SIG-M5 treated with dmso at 0.1 percent for 504 hours (cell line): Measurements from ENCODE around the gene RXRA.

Experiments used
- DNase-seq: peaks from one replicate; lab custom pipeline; 2025; ENCODE audit not compliant: unreplicated experiment; lab: John Stamatoyannopoulos, UW

The RXRA gene

DNA sequence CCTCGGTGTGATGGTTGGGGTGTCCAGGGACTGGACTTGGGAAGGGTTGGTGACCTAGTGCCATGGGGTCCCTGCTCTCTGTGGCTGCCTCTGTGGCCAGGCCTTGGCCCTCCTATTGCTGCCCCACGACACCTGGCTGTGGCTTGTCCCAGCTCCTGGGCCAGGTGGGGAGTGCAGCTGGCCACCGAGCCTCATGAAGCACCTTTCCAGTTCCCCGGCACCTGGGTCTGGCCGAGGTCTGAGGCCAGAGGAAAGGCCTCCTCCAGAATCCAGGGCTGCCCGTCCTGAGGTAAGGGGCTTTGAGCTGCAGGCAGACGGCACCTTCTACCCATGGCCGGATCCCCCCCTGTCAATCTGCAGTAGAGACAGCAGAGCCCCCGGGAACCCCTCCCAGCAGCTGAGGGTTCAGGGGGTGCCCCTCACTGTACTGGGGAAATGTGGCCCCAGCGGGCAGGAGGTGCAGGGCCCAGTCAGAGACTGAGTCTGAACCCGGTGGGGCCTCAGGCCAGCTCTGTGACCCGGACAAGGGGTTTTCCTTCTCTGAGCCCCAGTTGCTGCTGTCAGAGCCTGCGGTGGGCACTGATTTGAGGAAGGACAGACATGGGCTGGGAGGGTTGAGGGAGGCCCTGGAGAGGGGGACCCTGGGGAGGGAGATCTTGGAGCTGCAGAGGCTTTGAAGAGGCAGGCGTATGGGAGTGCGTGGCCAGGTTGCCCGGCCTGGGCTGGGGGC lies 54.5 kb downstream of the RXRA start:
- no peak for DNase-seq

DNA sequence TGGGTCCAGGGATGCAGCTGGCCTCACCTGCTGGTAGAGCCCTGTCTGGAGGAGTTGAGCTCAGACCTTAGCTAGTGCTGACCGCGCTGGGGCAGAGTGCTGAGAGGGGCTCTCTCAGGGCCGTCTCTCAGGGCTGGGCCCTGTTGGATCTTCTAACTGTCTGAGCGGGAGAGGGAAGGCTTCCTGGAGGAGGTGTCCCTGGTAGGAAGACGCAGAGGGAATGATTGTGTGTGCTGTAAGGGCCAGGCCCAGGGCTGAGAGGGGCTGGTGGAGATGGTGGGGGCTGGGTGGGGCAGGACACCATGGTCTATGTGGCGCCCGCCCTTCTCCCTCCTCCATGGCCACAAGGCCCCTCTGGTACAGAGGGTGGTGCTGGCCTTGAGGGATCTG lies 55.0 kb downstream of the RXRA start:
- DNase-seq: no peak

DNA sequence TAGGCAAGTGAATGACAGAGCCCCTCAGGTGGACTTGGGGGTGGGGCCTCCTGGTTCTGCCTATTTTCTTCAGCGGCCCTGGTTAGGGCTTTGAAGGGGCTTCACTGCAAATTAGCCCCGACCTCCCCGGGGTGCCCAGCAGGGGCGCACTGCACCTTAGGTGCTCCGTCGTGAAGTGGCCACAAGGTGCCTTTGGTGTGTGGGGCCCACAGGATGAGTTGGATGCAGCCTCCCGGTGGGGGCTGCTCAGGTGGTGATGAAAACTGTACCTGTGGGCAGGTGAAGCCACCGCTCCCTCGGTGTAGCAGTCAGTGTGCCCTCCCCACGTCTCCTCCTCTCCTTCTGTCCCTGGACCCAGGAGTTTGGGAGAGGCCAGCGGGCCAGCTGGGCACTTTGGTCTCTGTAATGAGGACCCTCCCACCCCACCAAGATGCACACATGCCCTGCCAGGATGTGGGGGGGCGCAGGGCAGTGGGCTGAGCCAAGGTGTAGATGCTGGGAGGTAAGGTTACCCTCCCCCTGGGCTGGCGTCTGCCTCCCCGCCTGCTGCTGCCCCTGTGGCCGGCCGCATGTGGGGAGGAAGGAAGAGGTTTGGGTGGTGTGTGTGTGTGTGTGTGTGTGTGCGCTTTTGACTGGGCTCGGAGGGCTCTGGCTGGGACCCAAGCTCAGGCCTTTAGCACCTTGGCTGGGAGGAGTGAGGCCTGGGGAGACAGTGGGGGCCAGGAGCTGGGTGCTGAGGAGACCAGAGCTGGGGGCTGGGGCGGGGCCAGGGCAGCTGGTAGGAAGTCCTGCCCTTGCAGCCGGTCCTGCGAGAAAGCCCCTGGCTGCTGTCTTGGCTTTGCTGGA lies 55.6 kb downstream of the RXRA start:
- no peak for DNase-seq

DNA sequence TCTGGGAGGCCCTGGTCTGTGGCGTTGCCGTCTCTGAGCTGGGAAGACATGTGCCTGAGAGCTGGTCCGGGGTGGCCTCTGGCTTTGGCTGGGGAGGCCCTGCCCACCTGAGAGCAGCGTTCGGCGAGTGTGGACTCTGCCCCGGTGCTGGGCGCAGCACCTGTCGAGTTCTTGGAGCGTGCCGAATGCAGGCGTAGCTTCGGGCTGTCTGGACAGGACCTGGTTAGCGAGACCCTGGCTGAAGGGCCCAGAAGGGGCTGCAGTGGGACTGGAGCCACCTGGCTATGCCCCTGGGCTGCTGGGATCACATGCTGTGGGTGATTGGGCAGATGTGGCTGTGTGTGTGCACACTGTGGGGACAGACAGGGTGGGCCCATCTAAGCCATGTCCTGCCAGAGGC lies 56.5 kb downstream of the RXRA start:
- DNase-seq: no peak

DNA sequence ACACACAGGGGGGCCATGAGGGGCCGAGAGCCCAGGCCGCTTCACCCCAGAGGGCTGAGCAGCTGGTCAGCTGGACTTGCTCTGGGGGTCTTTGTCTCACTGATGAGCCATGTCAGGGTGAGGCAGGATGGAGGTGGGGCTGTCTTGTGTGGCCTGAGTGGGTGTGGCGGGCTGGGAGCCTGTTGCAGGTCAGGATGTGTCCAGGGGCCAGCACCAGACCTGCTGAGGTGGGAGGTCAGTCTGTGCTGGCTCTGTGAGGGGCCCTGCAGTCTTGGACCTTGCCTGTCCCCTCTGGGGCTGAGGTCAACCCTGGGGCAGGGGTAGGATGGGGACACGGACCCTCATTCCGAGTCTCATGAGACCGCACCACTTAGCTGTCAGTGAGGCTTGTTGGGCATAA lies 56.9 kb downstream of the RXRA start:
- no peak for DNase-seq

DNA sequence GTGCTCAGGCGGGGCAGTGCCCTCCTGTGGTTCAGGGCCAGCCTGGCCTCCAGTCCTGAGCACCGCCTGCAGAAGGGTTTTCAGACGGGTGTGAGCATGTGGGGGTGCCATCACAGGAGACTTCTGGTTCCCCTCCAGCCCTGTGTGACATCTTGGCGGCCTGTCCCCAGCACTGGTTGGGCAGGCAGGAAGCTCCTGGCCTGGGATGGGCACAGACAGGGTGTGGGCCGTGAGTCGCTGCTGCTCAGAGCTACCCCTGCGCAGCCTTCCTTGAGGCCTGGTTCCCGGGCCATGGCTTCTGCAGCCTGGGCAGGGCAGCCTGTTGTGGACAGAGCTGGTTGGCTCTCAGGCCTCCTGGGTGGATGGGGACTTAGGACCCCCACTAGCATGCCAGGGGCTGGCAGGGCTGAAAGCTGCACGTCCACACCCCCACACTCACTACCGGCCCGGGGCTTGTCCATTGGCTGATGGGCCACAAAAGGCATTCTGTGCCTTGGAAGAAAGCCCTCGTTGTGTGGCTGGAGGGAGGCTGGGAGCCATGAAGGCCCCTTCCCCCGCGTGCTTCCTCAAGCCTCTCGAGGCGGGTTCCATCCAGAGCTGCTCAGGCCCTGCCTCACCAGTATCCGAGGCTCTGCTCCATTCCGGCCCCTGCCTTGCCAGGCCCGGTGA lies 58.7 kb downstream of the RXRA start:
- no peak for DNase-seq

DNA sequence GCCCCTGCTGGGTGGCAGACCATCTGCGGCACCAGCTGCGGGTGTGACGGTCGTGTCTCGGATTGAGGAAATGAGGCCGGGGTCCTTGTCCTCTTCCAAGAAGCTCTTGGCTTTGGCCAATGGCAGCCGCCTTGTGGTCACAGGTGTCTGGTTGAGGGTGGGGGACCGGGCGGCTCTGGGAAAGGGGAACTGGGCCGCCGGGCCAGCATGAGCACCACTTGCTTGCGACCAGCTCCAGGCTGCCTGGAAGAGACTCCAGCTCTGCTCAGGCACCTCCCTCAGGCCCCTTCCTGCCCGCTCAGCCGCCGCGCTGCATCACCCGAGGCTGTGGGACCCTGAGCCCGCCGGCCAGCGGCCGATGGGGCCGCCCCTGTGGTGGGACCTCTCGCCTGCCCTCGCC lies 59.7 kb downstream of the RXRA start:
- no peak for DNase-seq

DNA sequence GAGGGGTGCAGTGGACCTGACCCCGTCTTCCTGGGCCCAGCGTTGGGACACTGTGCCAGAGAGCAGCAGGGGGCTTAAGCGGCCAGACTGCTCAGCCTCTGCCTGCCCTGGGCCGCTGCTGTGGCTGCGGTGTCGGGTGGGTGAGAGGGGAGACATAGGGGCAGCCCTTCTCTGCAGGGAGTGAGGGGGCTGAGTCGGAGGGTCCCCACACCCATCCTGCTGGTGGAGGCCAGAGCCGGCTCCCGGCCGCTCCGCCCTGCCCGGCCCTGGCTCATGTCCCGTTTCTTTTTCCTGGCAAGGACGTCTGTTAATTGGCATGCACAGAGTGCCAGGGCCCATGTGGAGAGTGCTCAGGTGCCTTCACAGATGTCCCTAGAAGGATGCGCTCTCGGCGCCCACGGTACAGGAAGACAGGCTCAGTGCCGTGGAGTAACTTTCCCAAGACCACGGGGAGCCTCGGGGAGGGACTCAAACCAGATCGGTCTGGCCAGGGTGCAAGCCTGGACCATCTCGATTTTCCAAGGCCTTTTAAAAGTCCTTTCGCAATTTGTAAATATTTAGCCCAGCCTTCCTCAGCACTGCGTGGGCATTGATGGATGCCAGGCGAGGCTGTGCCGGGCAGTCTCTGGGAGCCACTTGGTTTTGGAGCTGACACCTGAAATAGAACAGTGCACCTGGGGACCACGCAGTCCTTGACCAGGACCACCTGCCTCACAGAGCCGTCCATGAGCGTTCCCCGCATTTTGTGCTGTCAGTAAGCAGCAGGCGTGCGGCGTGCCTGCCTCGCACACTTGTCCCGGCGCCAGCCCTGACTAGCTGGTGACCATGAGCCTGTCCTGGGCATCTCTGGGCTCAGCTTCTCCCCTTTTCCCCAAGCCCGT lies 60.9 kb downstream of the RXRA start:
- no peak for DNase-seq

DNA sequence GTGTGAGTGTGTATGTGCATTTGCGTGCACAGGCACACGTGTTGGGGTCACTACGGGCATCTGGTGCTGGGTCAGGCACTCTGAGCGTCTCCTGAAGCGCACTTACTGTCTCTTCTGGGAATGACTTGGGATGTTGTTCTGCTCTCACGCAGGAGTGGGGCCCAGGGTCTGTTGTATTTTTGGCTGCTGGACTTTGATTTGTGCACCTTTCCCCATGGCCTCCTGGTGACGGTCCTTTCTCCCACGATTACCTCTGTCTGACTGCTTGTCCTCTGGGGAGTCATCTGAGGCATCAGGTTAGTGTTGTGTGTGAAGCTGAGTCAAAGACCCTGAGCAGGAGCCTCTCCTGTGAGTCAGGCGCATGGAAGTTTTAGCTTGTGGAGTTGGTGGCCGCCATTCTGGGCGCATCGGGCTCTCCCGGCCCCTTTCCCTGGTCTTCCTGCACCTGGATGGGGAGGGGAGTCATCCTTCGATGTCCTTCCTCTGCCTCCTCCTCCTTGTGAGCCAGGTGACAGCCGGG lies 62.1 kb downstream of the RXRA start:
- DNase-seq: no peak

DNA sequence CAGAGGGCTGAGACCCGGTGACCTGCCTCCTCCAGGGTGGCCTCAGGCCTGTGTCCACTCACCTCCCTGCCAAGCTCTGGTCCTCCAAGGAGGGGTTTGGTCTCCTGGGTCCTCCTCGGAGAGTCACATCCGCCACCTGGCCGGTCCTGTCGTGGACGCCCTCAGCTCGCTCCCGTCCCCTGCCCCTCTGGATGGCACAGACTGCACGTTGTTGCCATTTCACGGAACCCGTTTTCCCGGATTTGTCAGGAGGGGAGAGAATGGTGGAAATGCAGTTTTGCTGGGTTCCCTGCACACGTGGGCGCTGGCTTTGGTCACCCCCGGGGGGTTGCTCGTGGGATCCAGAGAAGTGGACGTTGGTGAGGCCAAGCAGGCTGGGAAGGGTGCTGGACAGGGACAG lies 62.7 kb downstream of the RXRA start:
- DNase-seq: no peak

DNA sequence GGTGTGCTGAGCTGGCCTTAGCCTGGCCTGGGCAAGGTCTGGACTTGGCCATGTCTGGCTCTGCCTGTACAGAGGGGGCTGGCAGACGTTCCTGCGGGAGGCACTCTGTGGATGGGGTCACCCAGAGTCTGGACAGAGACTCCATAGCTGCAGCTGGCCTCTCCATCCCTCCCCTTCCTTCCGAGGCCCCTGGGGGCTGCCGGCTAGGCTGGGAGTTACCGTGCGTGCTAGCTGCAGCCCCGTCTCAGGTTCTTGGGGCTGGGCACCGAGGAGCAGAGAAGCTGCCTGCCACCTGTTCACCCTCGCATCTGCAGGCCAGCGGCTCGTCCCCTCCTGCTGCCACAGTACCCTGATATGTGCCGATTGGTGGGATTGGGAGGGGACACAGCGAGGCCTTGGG lies 63.4 kb downstream of the RXRA start:
- DNase-seq: no peak

DNA sequence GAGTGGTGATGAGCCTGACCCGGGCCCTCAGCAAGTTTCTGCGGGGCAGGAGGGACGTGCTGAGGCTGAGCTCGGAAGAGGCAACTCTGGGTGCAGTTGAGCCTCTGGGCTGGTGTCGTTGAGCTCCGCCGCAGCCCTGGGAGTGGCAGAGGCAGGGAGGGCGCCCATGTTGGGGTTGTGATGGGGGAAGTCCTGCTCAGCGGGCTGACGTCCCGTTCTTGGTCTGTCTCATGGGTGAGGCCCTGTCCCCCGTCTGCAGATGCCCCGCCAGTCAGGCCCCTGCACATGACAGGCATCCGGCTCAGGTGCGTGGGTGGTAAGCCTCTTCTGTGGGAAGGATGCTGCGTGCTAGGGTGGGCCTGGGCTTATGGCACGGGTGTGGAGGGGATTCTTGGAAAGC lies 64.3 kb downstream of the RXRA start:
- no peak for DNase-seq

DNA sequence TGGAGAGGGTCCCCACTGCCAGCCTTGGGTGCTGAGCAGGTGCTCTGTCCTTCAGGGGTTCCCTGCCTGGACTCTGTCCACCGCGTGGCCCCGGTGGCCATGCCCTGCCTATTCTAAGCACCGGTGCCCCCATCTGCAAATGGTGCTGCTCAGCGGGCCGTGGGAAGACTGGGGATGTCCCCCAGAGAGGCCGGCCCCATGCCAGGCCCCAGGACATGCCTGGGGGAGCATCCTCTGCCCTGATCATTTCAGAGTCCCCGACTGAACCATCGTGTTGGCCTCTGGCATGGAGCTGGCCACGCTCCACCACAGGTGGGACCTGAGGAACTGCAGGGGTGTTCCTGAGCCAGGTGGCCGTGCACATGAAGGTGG lies 64.7 kb downstream of the RXRA start:
- no peak for DNase-seq

DNA sequence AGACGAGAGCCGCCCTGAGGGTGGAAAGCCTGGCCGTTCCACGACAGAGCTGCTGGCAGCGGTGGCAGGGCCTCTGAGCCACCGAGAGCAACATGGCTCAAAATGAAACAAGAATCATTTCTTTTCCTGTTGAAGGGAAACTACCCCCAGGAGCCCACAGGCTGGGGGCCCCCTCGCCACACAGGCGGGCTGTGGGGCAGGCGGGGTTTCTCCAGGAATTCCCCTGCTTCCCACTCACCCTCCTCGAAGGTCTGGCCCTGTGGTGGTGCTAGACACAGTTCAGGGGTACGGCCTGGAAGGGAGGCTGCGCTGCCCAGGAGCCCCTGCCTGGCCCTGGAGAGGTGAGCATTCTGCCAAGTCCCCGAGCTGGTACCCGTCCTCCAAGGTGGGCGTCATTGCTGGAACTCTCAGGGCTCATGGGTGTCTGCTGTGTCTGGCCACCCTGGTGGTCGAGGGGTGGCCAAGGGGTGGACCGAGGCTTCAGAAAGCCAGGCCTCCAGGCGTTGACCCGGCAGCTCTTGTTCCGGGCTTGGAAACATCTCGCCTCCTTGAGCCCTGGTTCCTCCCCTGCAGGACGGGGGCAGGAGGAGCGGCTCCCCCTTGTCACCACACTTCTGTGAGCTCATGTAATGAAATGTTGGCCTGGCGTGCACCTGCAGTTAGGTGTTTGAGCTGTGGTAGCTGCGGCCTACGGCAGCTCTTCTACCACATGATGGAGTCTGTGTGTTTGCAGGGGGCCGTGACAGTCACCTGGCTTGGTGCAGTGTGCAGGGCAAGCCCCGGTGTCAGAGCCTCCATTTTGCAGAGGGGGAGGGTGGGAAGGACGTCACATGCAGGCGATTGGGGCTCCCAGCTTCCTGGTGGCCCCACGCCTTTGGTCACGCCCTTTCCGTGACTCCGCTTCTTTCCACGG lies 65.3 kb downstream of the RXRA start:
- DNase-seq: no peak

DNA sequence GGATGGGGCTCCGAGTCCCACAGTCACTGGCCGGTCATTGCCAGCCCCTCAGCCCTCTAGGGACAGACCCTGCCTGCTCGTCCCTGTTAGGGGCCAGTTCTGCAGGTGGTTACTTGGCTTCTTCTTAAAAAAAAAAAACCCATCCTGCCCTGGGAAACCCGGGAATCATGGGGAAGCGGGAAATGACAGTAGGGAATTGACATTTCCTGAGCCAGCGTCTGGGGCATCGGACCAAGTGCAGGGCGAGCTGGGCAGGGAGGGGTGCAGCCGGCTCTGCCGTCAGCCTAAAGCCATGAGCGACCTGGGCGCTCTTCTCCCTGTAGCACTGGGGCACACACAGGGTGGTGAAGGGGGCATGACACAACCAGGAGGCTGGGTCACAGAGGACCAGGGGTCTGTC lies 66.6 kb downstream of the RXRA start:
- no peak for DNase-seq

DNA sequence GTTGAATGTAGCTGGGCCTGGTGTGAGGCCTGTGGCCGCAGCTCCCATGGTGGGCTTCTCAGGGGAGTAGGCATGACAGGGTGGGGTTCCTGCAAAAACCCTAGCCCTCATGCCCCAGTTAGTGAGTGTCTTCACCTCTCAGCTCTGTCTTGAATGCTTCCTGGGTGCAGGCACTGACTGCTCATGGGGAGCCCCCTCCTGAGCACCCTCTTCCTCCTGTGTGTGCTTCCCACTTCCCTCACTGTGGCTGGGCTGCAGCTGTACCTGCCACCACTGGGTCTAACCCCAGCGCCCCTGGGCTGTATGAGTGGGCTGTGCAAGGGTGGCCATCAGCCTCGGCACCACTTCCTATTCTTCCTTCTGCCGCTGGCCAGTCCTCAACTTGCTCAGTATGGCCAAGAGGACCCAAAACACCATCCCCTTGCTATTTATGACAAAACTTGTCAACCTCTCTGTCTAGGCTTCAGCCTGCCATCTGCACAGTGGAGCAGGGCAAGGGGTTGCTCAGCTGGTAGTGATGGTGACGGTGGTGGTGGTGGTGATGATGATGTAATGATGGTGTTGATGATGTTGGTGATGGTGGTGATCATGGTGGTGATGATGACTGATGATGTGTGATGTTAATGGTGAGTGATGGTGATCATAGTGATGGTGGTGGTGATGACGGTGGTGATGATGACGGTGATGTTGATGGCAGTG lies 67.5 kb downstream of the RXRA start:
- no peak for DNase-seq

DNA sequence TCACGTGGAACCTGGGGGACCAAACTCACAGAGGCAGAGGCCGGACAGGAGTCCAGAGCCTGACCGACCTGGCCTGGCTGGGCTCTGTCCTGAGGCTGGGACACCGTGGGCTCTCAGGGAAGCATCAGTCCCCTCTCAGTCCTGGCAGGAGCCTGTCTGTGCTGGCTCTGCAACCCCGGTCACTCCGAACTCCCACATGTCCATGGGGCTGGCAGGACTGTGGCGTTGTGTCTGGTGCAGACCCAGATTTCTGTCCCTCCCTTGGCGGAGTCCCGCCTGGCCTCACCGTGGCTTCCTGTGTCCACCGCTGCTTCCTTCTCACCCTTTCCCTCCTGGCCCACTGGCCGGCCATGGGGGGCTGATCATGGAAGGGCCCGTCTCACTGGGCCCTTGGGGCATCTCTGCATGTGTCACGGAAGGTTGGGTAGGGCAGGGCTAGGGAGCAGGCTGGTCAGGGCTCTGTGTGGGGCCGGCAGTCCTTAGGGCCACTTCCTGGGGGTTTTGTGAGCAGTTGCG lies 68.8 kb downstream of the RXRA start:
- DNase-seq: no peak

DNA sequence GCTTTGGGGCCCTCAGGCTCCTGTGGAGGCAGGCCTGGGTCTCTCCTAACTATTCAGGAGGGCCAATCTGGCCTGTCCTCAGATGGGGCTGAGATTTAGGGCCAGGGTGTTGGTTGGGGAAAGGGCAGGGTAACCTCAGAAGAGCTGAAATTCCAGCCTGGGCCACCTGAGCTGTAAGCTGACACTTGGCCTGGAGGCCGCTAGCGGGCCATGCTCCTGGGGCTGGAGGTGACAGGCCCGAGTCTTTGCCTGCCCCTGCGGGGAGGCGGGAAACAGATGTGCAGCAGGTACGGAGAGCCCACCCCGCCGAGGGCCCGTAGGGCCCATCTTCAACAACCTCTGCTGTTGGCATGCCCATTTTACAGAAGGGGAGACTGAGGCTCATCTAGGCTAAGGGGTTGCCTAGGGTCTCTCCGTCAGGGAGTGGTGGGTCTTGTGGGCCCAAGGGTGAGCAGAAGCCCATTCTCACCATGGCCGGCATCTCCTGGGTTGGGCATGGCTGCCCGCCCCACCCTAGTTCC lies 69.5 kb downstream of the RXRA start:
- DNase-seq: no peak

DNA sequence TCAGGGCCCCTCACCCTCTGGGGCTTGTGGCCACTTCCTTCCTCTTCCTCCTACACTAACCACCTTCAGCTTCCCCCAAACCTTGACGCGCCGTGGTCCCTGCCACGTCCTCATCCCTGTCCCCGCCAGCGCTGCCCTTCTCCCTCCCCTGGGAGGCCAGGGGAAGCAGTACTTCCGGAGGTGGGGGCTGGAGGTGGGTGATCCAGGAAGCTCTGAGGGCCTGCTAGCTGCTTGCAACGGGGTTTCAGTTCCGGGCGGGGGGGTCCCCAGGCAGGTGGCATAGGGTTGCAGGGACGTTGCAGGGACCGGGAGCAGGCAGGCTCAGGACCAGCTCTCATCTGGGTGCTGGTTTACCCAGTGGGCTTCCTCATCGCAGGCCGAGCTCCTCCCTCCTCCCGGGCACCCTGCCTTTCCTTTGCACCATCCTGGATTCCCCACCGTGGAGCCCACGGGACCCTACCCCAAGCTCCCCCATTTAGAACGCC lies 70.0 kb downstream of the RXRA start:
- peak; percentile 63 for DNase-seq
